GDM1 (cell line): ENCODE measurements around the gene WASF1.
"Not testable (repeated sequence)": the region's sequence is repeated elsewhere in the genome, so short reads cannot be mapped to it uniquely, and the experiment has no call there.

Experiments
- DNase-seq: peaks from one replicate; lab custom pipeline; 2025; lab: John Stamatoyannopoulos, UW

WASF1 gene

DNA sequence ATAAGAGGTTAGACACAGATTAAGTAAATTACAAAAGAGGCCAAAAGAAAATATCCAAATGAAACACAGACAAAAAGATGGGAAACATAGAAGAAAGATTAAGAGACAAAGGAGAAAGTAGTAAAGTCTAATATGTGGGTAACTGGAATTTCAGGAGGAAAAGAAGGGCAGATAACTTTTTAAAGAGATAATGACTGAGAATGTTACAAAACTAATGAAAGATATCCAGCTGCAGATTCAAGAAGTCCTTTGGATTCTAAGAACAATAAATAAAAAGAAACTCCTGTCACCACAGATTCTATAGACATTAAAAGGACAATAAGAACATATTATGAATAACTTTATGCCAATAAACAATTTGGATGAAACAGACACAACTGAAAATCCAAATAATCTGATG lies 90.1 kb downstream of the WASF1 start:
- DNase-seq, result no peak

- no peak for DNase-seq
Measured at GRCh38 chr6:110085285-110085684, 94.2 kb downstream of the WASF1 start.

- no peak for DNase-seq
Measured at GRCh38 chr6:110083875-110084585, 95.4 kb downstream of the WASF1 start.

DNA sequence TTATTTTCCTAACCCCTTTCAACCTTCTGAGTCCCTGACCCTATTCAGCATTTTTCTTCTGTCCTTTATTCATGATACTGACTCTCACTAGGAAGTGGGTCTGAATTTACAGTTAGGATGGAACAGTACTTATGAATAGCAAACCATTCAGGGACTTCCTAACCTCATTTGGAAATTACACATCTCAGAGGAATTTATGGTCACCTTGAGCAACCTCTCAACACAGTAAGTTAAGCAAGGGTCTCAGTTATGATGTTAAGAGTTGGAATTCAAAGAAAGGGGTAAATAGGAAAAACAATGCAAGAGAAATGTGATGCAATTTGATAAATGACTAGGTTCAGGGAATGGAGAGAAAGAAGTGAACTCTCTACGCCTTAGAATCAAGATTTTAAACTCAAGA lies 104.1 kb downstream of the WASF1 start:
- no peak for DNase-seq

GRCh38 chr6:110073474-110073873 lies 106.0 kb downstream of the WASF1 start:
- not testable (repeated sequence) for DNase-seq

GRCh38 chr6:110068592-110068967 lies 110.9 kb downstream of the WASF1 start:
- no peak for DNase-seq

GRCh38 chr6:110067837-110068591 lies 111.5 kb downstream of the WASF1 start:
- DNase-seq, result no peak

DNA sequence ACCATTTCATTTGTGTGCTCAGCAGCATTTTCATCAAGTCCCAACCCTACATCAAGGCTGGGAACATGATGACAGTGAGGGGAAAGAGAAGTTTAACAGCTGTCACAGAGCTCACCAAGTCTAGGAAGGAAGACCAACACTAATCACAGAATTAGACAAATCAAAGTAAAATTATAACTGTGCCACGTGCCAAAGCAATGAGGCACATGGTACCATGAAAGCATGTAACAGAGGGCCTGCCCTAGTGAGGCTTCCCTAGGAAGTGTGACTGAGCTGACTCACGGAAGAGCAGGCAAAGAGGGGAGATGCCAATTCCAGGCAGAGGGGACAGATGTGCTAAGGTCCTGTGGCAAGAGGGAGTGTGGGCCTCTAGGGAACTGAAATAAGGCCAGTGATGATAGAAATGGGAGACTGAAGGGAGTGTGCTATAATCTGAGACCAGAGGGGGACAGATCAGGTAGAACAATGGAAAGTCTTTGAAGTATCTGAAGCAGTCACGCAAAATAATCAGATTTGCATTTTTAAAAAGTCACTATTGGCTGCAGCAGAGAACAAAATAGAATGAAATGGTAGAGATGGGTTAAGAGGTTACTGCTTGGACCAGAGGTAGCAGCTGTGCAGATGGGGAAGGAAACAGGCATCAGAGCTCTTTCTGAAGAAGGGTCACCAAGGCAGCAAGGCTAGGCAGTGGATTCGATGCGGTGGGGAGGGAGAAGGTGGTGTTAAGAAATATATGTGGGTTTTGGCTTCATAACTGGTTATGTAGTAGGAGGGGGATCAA lies 114.5 kb downstream of the WASF1 start:
- DNase-seq, result no peak

DNA sequence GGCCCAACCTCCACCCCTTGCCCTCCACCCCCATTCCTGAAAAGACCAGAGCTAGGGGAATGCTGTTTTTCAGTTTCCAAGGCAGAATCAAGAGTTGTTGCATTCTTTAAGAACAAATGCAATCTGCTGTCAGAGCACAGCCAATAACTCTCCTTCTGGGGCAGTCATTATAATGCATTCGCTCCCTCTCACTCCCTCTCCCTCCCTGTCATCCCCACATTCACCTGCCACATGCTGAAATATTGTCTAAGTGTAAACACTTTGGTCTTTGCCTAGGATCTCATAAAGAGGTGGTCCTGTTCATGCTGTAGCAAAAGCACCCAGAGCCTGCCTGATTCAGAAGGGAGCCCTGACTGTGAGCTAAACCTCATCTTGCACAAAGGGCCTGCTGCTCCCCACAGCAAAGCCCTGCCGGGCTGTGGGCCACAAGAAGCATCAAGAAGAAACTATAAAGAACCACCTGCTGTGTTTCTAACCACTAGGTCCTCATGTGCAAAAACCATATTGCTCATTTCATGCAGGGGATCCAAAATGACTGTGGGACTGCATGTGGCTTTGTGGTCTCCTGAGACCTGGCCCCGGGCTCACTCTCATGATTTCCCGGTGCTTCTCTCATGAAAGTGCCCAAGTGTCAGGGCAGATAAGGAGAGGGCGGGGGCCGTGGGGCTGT lies 115.7 kb downstream of the WASF1 start:
- no peak for DNase-seq

DNA sequence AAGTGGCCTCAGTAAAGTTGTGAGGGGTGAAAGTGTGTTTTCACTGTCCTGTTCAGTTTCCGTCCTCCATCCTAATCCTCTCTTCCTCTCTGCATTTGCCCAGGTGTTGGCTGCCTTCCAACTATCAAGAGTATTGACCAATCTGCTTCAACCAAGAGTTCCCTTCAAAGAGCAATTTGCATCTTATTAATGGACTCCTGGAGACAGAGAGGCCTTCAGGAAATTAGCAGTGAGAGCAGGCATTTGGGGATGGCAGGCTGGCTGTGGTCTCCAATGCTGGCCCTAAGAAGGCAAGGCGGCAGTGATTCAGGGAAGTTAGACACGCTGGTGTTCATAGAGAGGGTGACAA lies 124.1 kb downstream of the WASF1 start:
- DNase-seq, result no peak

DNA sequence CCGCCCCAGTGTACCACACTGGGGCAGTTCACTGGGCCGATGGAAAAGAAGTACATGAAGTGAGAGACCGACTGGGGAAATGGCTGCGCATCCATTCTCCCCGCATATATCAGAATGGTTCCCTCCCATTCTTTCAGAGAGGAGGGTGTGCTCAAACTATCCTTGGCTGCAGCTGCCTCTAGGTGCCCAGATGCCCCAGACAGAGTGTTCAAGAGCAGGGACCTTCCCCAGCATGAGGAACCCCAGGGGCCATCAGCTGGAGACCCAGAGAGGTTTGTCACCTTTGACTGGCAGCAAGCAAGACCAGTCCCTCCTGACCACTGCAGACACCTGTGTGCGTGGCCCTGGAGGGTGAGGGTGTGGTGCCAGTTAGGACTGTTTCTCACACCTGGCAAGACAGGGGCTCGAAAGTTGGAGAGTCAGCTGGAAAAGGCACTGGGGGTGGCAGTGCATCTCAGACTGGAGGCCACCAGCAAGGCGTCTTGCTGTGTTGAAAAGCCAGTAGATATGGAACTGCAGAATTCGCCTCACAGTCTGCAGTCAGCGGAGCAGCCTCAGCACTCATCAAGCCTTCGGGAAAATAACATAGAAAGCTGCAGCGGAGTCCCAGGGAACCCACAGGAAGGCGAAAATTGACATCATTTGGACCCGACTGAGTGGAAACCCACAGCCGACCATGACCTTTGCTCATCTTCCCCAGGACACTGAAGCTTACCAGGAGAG lies 124.6 kb downstream of the WASF1 start:
- DNase-seq, result no peak

DNA sequence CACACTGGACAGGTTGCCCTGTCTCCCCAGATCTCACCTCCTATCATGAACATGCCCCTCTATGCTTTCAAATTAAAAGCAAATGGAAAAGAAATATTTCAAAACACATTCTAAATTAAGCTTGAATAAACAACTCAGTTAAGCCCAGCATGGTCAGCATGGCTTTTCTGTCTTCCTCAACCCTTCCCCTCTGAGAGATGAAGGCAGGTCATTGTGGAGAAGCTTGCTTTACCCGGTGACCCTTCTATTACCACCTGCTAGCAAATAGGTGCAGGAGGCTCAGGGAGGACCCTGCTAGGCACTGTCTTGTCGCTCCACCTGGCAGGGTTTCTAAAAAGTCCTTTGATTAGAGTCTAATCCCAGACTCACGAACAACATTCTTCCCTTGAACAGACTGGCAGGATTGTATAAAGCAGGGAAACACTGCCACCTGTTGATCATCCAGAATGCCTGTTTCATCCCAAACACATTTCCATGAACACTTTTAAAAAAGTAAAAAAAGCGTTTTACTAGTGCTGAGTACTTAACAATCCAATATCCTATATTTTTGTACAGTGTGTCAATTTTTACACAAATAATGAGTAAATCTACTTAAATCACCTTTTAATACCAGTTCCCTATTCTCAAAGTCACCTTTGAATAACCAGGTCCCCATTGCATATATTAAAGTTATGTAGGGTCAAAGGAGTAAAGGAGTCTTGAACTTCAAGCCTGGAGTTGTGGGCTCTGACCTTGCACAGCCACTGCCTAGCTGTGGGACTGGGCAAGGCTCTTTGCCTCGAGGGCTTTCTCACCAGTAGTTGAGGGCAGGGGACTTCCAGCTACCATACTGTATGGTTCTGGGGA lies 125.9 kb downstream of the WASF1 start:
- DNase-seq, result peak; percentile 48

- no peak for DNase-seq
Measured at GRCh38 chr6:110050440-110050813, 129.0 kb downstream of the WASF1 start.
